Upper lobe of left lung (tissue), 6 donors: Measurements from ENCODE around the gene FBXL7. TPM values are rescaled to one million over a fixed set of nuclear protein-coding genes. Genes with fewer than 3 reads are reported as not detected.

Experiments used
- ATAC-seq, 2 donors: fragments of 200-7000 bp; cut with Tn5 transposase; one replicate each; pipeline ENCODE4 v1.9.1; 2022; ENCODE audit warnings: mild to moderate bottlenecking in 2 of 2, moderate library complexity in 2 of 2; ENCODE audit not compliant: low FRiP score in 2 of 2
- DNase-seq, 2 donors: peaks; one replicate each; pipeline ENCODE4 v3.0.0-alpha.2; 2019 to 2020
- H3K27ac ChIP-seq, 4 donors: fragments of 200-600 bp; sonication (generic); one replicate each; pipeline ENCODE4 v1.5.1; 2016 to 2019
- H3K27me3 ChIP-seq, 4 donors: fragments of 200-600 bp; sonication (generic); one replicate each; pipeline ENCODE4 v1.5.1; 2017 to 2019
- H3K36me3 ChIP-seq, 4 donors: fragments of 200-600 bp; sonication (generic); one replicate each; pipeline ENCODE4 v1.5.1; 2016 to 2019
- H3K4me1 ChIP-seq, 4 donors: fragments of 200-600 bp; sonication (generic); one replicate each; pipeline ENCODE4 v1.5.1; 2018 to 2019
- H3K4me3 ChIP-seq, 4 donors: fragments of 200-600 bp; sonication (generic); one replicate each; pipeline ENCODE4 v1.5.1; 2017 to 2019; ENCODE audit warnings: mild to moderate bottlenecking in 2 of 4, moderate library complexity in 1 of 4
- H3K9me3 ChIP-seq, 4 donors: fragments of 200-600 bp; sonication (generic); one replicate each; pipeline ENCODE4 v1.5.1; 2018 to 2019
- CTCF ChIP-seq, 6 experiments: fragments of 450-650 bp in 4 of 6; fragments of 200-600 bp in 2 of 6; sonication (generic) in 2 of 6; IDR thresholded peaks; one replicate each; pipeline ENCODE4 v1.5.1; 2016 to 2019; ENCODE audit warnings: antibody characterized with exemption in 6 of 6
- EP300 ChIP-seq, 4 donors: sonication (generic); formaldehyde crosslinking; IDR thresholded peaks; one replicate each; pipeline ENCODE4 v1.5.1; 2017; ENCODE audit warnings: antibody characterized with exemption in 4 of 4, control low read depth in 2 of 4
- POLR2A ChIP-seq, 4 donors: fragments of 450-650 bp; IDR thresholded peaks; one replicate each; pipeline ENCODE4 v1.5.1; 2016 to 2017; ENCODE audit warnings: antibody characterized with exemption in 4 of 4, mild to moderate bottlenecking in 2 of 4
- POLR2AphosphoS5 ChIP-seq, 2 donors: sonication (generic); formaldehyde crosslinking; IDR thresholded peaks; one replicate each; pipeline ENCODE4 v1.5.1; 2017; ENCODE audit warnings: antibody characterized with exemption in 2 of 2
- WGBS, 2 donors: methylation state at CpG; one replicate each; pipeline ENCODE4 v1.1.5; 2017 to 2018; 5-methylcytosine and 5-hydroxymethylcytosine counted together
- total RNA-seq, 6 donors: library from RNA; depleted of rRNA in 4 of 6; stranded (reverse); fragments of >200 nt in 4 of 6; gene quantifications; one replicate each; pipeline versions ENCODE4 v1.1.0 to v1.2.1, GENCODE V29; 2016 to 2021
- donor health status: DM: no; HTN: no; CAD: no; lungs with moderate emphysema.
- donor health status: DM: no; HTN: yes; CAD: no; lungs with severe emphysema.

The FBXL7 gene
- total RNA-seq, 6 donors from 2014 or later = 4.9 to 13.6 (median 6.9) TPM

- no peak overlapping the region for H3K27ac ChIP-seq
- no peak for DNase-seq
- no peaks in the 10 kb centered on the region for H3K9me3 ChIP-seq
- whole genome bisulfite sequencing, 2 donors = 91 to 95% methylated on average over 3 of the region's 3 CpGs
- TF ChIP-seq CTCF (IDR thresholded peaks at IDR 0.05) (no peak), EP300 (IDR thresholded peaks at IDR 0.05) (no peak), POLR2A (IDR thresholded peaks at IDR 0.05) (no peak), POLR2AphosphoS5 (IDR thresholded peaks at IDR 0.05) (no peak)
- no peaks in the 10 kb centered on the region for H3K27me3 ChIP-seq
- H3K36me3 ChIP-seq = no peaks in the 10 kb centered on the region
- ATAC-seq = no peak
- no peak overlapping the region for H3K4me3 ChIP-seq
- peaks cover 0 to 11% (median 4%) of the 10 kb centered on the region in 4 donors for H3K4me1 ChIP-seq
Observed at GRCh38 chr5:15528476-15528875, 28.5 kb downstream of the FBXL7 start.

- H3K4me1 ChIP-seq = peaks cover 0 to 11% (median 4%) of the 10 kb centered on the region in 4 donors
- WGBS, 2 donors = 87 to 89% methylated on average over 5 of the region's 5 CpGs
- no peak overlapping the region for H3K4me3 ChIP-seq
- ATAC-seq (no peak), DNase-seq (no peak)
- no peaks in the 10 kb centered on the region for H3K9me3 ChIP-seq
- no peaks in the 10 kb centered on the region for H3K27me3 ChIP-seq
- H3K36me3 ChIP-seq = no peaks in the 10 kb centered on the region
- TF ChIP-seq CTCF (IDR thresholded peaks at IDR 0.05) (no peak), EP300 (IDR thresholded peaks at IDR 0.05) (no peak), POLR2A (IDR thresholded peaks at IDR 0.05) (no peak), POLR2AphosphoS5 (IDR thresholded peaks at IDR 0.05) (no peak)
- H3K27ac ChIP-seq = no peak overlapping the region
Observed at GRCh38 chr5:15529013-15529412, 29.0 kb downstream of the FBXL7 start.

- WGBS, 2 donors = 77 to 80% methylated on average over 2 of the region's 2 CpGs
- no peaks in the 10 kb centered on the region for H3K36me3 ChIP-seq
- ATAC-seq = no peak
- no peak overlapping the region for H3K4me3 ChIP-seq
- peaks cover 0 to 11% (median 4%) of the 10 kb centered on the region in 4 donors for H3K4me1 ChIP-seq
- no peaks in the 10 kb centered on the region for H3K9me3 ChIP-seq
- DNase-seq = no peak
- no peak overlapping the region for H3K27ac ChIP-seq
- H3K27me3 ChIP-seq = no peaks in the 10 kb centered on the region
- TF ChIP-seq POLR2A (IDR thresholded peaks at IDR 0.05) (no peak), CTCF (IDR thresholded peaks at IDR 0.05) (no peak), EP300 (IDR thresholded peaks at IDR 0.05) (no peak), POLR2AphosphoS5 (IDR thresholded peaks at IDR 0.05) (no peak)
Observed at GRCh38 chr5:15529821-15530220, 29.8 kb downstream of the FBXL7 start.

- WGBS, 2 donors = 68 to 81% methylated on average over 5 of the region's 5 CpGs
- ATAC-seq (peak in 1 of 2 donors; percentile 74), DNase-seq (no peak)
- Histone ChIP-seq H3K4me3 (no peak overlapping the region), H3K4me1 (no peaks in the 10 kb centered on the region), H3K27ac (no peak overlapping the region), H3K36me3 (no peaks in the 10 kb centered on the region), H3K27me3 (no peaks in the 10 kb centered on the region), H3K9me3 (no peaks in the 10 kb centered on the region)
- TF ChIP-seq POLR2AphosphoS5 (IDR thresholded peaks at IDR 0.05) (no peak), EP300 (IDR thresholded peaks at IDR 0.05) (peak in 1 of 4 donors; percentile 2)
Observed at GRCh38 chr5:15533129-15533893, 33.3 kb downstream of the FBXL7 start.

- 90 to 100% methylated on average over 4 of the region's 4 CpGs for WGBS, 2 donors
- Histone ChIP-seq H3K4me3 (no peak overlapping the region), H3K9me3 (no peaks in the 10 kb centered on the region), H3K27me3 (no peaks in the 10 kb centered on the region), H3K27ac (no peak overlapping the region), H3K36me3 (no peaks in the 10 kb centered on the region), H3K4me1 (no peaks in the 10 kb centered on the region)
- no peak for ATAC-seq
- DNase-seq = no peak
- TF ChIP-seq POLR2AphosphoS5 (IDR thresholded peaks at IDR 0.05) (no peak), POLR2A (IDR thresholded peaks at IDR 0.05) (no peak), CTCF (IDR thresholded peaks at IDR 0.05) (no peak), EP300 (IDR thresholded peaks at IDR 0.05) (no peak)
Observed at GRCh38 chr5:15535938-15536337, 36.0 kb downstream of the FBXL7 start.
